Measurements from ENCODE around the gene KRTAP10-9. TPM values are rescaled to one million over a fixed set of nuclear protein-coding genes. Genes with fewer than 3 reads are reported as not detected.
"Not testable (repeated sequence)": the region's sequence is repeated elsewhere in the genome, so short reads cannot be mapped to it uniquely, and the experiment has no call there.

The KRTAP10-9 gene
- total RNA-seq, 1 donor from 2014 or later: not detected

GRCh38 chr21:44632067-44632466, 5.2 kb downstream of the KRTAP10-9 start:
- ATAC-seq (no peak), DNase-seq (no peak)
- intact Hi-C loops (cut with micrococcal nuclease): no loop called here

GRCh38 chr21:44636209-44637017, 9.5 kb downstream of the KRTAP10-9 start:
- intact Hi-C loops (cut with micrococcal nuclease): no loop called here
- DNase-seq: no peak

DNA sequence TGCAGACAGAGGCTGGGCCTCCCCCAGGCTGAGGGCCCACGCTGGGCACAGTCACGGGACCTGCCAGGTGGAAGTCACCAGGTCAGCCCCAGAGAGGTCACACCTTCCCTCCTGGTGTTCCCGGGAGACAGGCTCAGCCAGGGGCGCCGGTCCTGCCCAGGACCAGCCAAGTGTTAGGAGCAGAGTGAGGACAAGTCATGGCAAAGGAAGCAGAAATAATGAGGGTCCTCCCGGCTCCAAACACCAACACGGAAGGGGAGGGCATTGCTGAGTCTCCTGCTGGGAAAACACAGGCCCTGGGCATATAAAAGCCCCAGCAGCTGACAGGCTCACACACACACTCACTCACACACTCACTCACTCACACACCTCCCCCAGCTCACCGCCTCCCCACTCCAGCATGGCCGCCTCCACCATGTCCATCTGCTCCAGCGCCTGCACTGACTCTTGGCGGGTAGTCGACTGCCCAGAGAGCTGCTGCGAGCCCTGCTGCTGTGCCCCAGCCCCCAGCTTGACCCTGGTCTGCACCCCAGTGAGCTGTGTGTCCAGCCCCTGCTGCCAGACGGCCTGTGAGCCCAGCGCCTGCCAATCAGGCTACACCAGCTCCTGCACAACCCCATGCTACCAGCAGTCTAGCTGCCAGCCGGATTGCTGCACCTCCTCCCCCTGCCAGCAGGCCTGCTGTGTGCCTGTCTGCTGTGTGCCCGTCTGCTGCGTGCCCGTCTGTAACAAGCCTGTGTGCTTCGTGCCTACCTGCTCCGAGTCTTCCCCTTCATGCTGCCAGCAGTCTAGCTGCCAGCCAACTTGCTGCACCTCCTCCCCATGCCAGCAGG, 10.3 kb downstream of the KRTAP10-9 start, which contains the start of gene KRTAP10-10:
Gene KRTAP10-10 (plus strand): TSS at position 339 of the 833 bp plus-strand sequence. CDS start 62 bp downstream, at position 401.
- ATAC-seq (no peak), DNase-seq (no peak)
- intact Hi-C loops (cut with micrococcal nuclease): no loop called here

More at GRCh38 chr21:44636209-44637017, 9.5 kb downstream of the KRTAP10-9 start:
- ATAC-seq: no peak

DNA sequence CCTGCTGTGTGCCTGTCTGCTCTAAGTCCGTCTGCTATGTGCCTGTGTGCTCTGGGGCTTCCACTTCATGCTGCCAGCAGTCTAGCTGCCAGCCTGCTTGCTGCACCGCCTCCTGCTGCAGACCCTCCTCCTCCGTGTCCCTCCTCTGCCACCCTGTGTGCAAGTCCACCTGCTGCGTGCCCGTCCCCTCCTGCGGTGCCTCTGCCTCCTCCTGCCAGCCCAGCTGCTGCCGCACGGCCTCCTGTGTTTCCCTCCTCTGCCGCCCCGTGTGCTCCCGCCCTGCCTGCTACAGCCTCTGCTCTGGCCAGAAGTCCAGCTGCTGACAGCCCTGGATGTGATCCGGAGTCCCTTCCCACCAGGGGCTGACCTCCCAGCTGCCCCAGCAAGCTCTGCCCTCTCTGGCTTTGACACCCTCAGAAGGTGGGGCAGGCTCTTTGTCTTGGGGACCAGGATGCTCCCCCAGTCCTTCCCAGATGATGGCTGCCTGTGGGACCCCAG, 11.0 kb downstream of the KRTAP10-9 start:
- ATAC-seq; DNase-seq; intact Hi-C loops (cut with micrococcal nuclease): not testable (repeated sequence)

GRCh38 chr21:44638506-44639330, 11.8 kb downstream of the KRTAP10-9 start:
- ATAC-seq: not testable (repeated sequence)

GRCh38 chr21:44639331-44639655, 12.4 kb downstream of the KRTAP10-9 start:
- intact Hi-C loops (cut with micrococcal nuclease): no loop called here
- no peak for DNase-seq
- ATAC-seq: no peak

More at GRCh38 chr21:44638506-44639330, 11.8 kb downstream of the KRTAP10-9 start:
- DNase-seq; intact Hi-C loops (cut with micrococcal nuclease): not testable (repeated sequence)

GRCh38 chr21:44640761-44641160, 13.9 kb downstream of the KRTAP10-9 start:
- no peak for DNase-seq
- no peak for ATAC-seq
- intact Hi-C loops (cut with micrococcal nuclease): no loop called here

DNA sequence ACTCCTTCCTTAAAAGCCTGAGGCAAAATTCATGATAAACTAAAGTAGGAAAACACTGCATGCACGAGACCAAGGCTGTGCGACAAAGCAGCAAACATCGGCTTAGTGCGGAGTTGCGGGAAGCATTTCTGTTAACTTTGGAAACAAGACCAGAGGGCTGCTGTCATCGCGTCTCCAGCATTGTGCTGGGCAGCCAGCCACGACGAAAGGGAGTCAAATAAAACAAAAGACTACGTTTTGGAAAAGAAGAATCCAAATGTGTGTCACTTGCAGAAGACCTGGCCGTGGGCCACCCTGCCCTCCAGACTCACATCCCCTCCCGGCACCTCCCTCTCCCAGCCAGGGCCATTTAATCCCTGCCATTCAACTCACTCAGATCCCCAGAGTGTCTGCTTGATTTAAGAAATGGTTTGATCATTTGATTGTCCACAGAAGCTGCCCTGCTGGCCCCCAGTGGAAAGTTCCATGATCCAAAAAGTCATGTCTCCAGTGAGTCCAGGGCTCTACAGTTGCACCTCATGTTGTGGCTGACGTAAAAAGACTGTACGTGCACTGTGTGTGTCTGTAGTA, 16.9 kb downstream of the KRTAP10-9 start:
- no peak for ATAC-seq
- intact Hi-C loops (cut with micrococcal nuclease): no loop called here
- DNase-seq: no peak

- intact Hi-C loops (cut with micrococcal nuclease): no loop called here
- ATAC-seq (no peak), DNase-seq (no peak)
These were observed 18.0 kb downstream of the KRTAP10-9 start for GRCh38 chr21:44644878-44645277.

DNA sequence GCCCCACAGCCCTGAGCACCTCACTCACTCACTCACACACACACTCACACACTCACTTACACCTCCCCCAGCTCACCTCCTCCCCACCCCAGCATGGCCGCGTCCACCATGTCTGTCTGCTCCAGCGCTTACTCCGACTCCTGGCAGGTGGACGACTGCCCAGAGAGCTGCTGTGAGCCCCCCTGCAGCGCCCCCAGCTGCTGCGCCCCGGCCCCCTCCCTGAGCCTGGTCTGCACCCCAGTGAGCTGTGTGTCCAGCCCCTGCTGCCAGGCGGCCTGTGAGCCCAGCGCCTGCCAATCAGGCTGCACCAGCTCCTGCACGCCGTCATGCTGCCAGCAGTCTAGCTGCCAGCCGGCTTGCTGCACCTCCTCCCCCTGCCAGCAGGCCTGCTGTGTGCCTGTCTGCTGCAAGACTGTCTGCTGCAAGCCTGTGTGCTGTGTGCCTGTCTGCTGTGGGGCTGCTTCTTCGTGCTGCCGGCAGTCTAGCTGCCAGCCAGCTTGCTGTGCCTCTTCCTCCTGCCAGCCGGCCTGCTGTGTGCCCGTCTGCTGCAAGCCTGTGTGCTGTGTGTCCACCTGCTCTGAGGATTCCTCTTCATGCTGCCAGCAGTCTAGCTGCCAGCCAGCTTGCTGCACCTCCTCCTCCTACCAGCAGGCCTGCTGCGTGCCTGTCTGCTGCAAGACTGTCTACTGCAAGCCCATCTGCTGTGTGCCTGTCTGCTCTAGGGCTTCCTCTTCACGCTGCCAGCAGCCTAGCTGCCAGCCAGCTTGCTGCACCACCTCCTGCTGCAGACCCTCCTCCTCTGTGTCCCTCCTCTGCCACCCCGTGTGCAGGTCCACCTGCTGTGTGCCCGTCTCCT, 19.7 kb downstream of the KRTAP10-9 start, which contains the start of gene KRTAP10-11:
Gene KRTAP10-11 (plus strand): TSS at position 49 of the 856 bp plus-strand sequence. CDS start 45 bp downstream, at position 94.
- ATAC-seq; DNase-seq; intact Hi-C loops (cut with micrococcal nuclease): not testable (repeated sequence)

DNA sequence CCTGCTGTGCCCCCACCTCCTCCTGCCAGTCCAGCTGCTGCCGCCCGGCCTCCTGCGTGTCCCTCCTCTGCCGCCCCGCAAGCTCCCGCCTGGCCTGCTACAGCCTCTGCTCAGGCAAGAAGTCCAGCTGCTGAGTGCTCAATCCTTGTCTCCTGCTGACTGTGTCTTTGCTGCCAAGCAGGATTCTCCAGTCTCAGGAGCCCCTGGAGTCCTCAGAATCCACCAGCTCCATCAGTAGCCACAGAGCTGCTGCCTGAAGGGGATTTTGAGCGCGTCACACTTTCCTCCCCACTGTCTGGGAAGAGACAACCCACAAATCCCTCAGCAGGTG, 20.3 kb downstream of the KRTAP10-9 start:
- ATAC-seq (no peak), DNase-seq (no peak)
- intact Hi-C loops (cut with micrococcal nuclease): no loop called here

DNA sequence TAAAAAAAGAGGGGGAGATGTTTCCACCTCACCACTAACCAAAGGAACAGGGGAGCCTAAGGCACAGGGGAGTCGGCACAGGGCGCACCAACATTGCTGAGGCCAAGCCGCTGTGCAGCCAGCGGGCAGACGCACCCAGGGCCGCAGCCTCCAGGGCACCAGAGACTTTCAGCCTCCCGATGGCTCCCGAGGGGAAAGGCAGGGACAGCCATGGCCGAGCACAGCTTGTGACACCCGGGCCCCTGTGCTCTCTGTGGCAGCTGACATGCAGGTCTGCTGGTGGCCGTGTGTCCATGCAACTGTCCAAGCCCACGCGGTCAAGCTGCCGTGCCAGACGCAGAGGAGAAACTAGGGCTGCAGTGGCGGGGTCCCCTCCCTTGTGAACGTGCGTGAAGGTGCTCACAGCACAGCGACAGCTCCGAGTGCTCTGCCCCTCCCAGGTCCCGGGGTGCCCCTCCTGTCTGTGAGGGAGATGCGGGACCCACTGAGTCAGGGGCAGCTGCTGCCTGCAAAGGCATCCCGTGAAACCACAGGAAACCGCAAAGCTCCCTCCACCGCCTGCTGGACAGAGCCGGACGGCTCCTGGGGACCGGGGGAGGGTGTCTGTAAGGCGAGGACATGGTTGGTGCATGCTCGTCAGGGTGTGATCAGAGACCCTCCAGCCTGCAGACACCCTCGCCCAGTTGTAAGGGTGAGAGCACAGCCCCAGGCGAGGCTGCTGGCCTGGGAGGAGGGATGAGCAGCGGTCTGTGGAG, 21.8 kb downstream of the KRTAP10-9 start:
- no peak for DNase-seq
- intact Hi-C loops (cut with micrococcal nuclease): no loop called here
- no peak for ATAC-seq

DNA sequence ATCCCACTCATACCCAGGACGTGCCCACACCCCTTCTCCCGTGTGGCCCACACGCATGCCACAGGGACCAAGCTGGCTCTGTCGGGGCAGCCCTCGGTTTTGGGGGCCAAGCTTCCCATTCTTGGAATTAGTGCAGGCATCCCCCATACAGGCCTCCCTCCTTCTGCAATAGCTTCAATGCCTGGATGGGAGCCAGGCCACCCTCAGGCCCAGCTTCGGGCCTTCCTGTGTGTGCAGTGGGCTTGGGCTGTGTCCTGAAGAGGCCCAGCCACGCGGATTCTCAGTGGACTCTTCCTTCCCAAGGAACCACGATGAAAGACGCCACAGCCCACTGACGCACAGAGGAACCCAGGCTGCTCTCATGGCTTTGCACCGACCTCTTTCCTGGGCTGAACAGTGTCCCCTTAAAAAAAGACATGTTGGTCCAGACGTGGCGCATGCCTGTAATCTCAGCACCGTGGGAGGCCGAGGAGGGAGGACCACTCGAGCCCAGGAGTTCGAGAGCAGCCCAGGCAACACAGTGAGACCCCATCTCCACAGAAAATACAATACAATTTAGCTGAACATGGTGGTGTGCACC, 22.7 kb downstream of the KRTAP10-9 start:
- ATAC-seq (no peak), DNase-seq (no peak)
- intact Hi-C loops (cut with micrococcal nuclease): no loop called here

- no peak for DNase-seq
- intact Hi-C loops (cut with micrococcal nuclease): no loop called here
- no peak for ATAC-seq
These were observed 23.5 kb downstream of the KRTAP10-9 start for GRCh38 chr21:44650265-44650972.

DNA sequence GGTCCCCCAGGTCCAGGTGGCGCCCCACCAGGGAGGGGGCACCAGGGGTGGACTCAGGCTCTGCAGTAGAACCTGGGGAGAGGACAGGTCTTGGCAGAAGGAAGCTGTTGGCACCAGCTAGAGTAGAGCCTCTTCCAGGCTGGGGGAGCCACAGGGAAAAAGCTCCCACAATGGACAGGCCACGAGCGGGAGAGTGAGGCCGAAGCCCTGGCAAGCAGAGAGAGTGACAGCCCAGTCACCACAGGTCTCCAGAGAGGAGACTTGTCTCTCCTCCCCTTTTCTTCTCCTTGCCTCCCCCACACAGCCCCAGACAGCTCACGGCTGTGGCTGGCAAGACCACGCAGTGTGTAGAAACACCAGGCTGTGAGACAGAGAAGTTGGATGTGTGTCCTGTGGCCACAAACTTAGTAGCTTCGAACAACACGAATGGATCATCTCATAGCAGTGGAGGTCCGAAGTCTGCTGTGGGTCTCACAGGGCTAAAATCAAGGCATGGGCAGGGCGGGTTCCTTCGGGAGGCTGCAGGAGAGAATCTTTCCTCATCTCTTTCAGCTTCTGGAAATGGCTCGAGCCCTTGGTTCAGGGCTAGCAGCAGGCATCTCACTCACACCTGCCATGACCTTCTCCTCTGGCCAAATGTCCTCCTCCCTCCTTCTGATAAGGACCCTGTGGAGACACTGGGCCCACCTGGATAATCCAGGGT, 24.2 kb downstream of the KRTAP10-9 start:
- DNase-seq (no peak), ATAC-seq (no peak)

DNA sequence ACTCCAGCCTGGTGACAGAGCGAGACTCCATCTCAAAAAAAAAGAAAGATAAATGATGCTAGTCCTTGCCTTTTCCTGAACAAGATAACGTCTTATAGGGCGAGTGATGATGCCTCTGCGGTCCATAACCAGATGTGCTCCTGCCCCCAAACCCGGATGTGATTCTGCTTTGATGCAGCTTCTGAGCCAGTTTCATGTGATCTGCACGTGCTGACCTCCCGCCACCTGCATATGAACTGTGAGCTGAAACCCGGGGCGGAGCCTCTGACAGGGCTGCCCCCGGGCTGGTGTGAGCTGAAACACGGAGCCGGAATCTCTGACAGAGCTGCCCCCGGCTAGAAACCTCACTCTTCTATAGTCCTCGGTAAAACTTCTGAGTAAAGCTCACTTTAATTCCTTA, 26.2 kb downstream of the KRTAP10-9 start:
- intact Hi-C loops (cut with micrococcal nuclease): no loop called here

More for the DNA sequence above, 24.2 kb downstream of the KRTAP10-9 start:
- intact Hi-C loops (cut with micrococcal nuclease): no loop called here

More for the DNA sequence above, 26.2 kb downstream of the KRTAP10-9 start:
- DNase-seq (no peak), ATAC-seq (no peak)
